Testis (tissue), 2 donors: ENCODE measurements around the gene TMEM156.

ENCODE experiments used
- CTCF ChIP-seq, 3 experiments: fragments of 450-650 bp in 2 of 3; fragments of 200-600 bp in 1 of 3; sonication (generic) in 1 of 3; IDR thresholded peaks; one replicate each; pipeline ENCODE4 v1.5.1; 2016 to 2019; ENCODE audit warnings: antibody characterized with exemption in 3 of 3, mild to moderate bottlenecking in 2 of 3, moderate library complexity in 1 of 3
- POLR2A ChIP-seq: fragments of 450-650 bp; IDR thresholded peaks from one replicate; pipeline ENCODE4 v1.6.1; 2017; ENCODE audit warnings: antibody characterized with exemption, mild to moderate bottlenecking, moderate library complexity

GRCh38 chr4:39043861-39044363 lies 11.7 kb upstream of the TMEM156 start:
- TF ChIP-seq CTCF (IDR thresholded peaks at IDR 0.05) = no peak
- no peak for TF ChIP-seq POLR2A
